Testis (tissue), 2 donors: ENCODE data around the gene FSIP1.

ENCODE experiments used
- CTCF ChIP-seq, 3 experiments: fragments of 450-650 bp in 2 of 3; fragments of 200-600 bp in 1 of 3; sonication (generic) in 1 of 3; IDR thresholded peaks; one replicate each; pipeline ENCODE4 v1.5.1; 2016 to 2019; ENCODE audit warnings: antibody characterized with exemption in 3 of 3, mild to moderate bottlenecking in 2 of 3, moderate library complexity in 1 of 3
- POLR2A ChIP-seq: fragments of 450-650 bp; IDR thresholded peaks from one replicate; pipeline ENCODE4 v1.6.1; 2017; ENCODE audit warnings: antibody characterized with exemption, mild to moderate bottlenecking, moderate library complexity

GRCh38 chr15:39687965-39688364, 94.7 kb downstream of the FSIP1 start:
- TF ChIP-seq CTCF (IDR thresholded peaks at IDR 0.05): no peak
- no peak for TF ChIP-seq POLR2A
